Activated naive CD4-positive, alpha-beta T cell (primary cell): ENCODE results near the gene CDCA8.

Experiments
- DNase-seq, 4 experiments: peaks; one replicate each; lab custom pipeline; 2025; lab: John Stamatoyannopoulos, UW

The CDCA8 gene

DNA sequence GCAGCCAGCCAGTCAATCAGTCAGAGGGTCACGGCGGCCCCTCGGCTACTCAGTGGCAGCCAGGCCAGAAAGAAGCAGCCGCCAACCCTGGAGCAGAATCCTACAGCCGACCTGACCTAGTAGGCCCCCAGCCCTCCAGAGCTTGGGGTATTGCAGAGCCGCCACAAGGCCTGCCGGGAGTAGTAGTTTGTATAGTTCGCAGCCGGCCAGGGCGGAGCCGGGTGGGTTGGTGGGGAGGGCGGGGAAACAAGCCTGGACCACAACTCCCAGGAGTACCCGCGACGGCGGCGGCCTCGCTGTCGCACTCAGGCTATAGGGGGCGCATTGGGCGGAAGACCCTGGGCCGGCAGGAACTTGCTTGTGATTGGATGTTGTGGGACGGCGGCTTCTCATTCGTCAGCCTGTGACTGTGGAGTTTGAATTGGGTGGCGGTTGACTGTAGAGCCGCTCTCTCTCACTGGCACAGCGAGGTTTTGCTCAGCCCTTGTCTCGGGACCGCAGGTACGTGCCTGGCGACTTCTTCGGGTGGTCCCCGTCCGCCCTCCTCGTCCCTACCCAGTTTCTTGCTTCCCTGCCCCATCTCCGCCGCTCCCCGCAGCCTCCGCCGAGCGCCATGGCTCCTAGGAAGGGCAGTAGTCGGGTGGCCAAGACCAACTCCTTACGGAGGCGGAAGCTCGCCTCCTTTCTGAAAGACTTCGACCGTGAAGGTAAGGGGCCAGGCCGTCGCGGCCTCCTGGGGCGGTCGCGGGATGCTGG lies at the start of gene CDCA8:
CDCA8 (plus strand) TSS at position 439 of the 756 bp plus-strand sequence; CDS start at position 614, 175 bp downstream.
- DNase-seq, result peak; percentile 95 to 98 (median 98)

DNA sequence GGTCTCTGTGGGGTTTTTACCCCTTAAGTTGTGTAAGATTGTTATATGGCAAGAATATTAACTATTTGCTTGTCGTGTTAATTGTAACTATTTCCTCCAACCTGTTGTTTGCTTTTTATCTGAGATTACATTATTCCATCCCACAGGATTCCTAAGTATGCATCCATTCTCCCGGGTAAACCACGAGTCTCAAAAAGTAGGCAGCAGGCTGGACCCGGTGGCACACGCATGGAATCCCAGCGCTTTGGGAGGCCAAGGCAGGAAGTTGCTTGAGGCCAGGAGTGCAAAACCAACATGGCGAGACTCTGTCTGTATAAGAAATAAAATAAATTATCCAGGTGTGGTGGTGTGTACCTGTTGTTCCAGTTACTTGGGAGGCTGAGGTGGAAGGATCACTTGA lies 45.0 kb upstream of the CDCA8 start:
- DNase-seq, result no peak

DNA sequence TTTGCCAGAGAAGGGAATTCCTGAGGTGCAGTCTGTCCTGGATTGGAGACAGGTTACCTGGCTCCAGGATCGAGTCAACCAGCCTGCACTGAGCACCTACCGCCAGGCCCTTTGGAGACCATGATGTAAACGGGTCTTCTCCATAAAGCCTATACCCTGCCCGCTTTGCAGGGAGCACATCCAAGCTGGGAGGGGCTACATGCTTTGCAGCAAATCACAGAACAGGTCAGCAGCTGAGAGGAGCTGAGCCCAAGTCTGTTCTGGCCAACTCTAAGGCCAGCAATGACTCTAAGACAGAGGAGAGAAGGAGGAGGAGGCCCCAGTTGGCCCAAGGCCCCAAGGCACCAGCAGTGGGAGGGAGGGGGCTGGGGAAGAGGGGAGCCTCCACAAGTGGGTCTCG lies 42.1 kb upstream of the CDCA8 start:
- DNase-seq, result no peak

DNA sequence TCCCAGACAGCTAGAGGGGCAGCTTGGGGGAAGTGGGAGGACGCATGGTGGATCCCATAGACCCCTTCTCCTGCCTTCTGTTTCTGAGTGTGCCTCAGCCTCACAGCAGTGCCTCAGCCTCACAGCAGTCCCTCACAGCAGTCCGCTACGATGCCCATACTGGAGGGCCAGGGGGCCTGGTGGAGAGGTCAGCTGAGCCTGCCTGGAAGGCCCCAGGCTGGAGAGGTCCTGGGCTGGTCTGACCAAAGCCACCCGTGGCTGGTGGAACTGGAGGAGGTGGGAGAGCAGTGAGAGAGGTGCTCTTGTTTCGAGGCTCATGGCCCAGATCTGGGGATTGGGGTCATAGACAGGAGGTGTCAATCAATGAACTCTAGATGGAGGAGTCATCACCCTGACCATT lies 41.6 kb upstream of the CDCA8 start:
- no peak for DNase-seq

DNA sequence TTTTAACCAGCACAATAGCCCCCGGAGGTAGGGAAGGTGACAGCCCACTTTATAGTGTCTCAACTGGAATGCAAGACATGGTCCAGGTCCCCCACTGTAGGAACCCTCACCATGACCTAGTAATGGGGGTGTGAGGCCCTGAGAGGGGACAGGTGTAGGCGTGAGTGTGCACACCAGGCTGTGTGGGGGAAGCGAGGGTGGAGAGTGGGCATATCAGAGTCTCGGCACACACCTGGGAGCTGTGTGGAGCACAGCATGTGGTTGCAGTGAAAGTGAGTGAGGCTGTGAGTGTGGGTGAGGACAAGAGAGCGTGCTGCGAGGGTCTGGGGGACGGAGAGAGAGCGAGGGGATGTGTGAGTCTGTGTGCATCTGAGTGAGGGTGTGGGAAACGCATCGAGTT lies 40.5 kb upstream of the CDCA8 start:
- no peak for DNase-seq

GRCh38 chr1:37652976-37653375 lies 39.3 kb upstream of the CDCA8 start:
- no peak for DNase-seq

GRCh38 chr1:37653906-37654305 lies 38.4 kb upstream of the CDCA8 start:
- DNase-seq, result no peak

- DNase-seq, result no peak
These were observed 37.0 kb upstream of the CDCA8 start for GRCh38 chr1:37655274-37655673.

GRCh38 chr1:37656026-37656425 lies 36.3 kb upstream of the CDCA8 start:
- DNase-seq, result no peak

DNA sequence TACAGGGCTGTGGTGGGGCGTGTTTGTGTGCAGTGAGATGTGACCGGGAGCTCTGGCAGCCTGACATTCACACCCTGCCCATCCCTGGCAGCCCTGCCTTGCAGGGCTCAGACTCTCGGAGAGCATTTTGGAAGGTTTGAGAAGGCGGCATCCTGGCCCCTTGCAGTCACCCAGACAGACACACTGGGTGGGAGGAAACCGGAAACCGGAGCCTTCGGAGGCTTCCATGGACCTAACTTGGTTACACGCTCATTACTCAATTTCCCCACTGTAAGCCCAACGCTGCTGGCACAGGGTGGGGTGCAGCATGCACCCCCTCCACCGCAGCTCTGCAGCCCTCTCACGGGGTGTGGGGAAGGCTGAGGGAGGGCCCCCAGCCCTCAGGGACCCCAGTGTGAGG lies 35.4 kb upstream of the CDCA8 start:
- no peak for DNase-seq

DNA sequence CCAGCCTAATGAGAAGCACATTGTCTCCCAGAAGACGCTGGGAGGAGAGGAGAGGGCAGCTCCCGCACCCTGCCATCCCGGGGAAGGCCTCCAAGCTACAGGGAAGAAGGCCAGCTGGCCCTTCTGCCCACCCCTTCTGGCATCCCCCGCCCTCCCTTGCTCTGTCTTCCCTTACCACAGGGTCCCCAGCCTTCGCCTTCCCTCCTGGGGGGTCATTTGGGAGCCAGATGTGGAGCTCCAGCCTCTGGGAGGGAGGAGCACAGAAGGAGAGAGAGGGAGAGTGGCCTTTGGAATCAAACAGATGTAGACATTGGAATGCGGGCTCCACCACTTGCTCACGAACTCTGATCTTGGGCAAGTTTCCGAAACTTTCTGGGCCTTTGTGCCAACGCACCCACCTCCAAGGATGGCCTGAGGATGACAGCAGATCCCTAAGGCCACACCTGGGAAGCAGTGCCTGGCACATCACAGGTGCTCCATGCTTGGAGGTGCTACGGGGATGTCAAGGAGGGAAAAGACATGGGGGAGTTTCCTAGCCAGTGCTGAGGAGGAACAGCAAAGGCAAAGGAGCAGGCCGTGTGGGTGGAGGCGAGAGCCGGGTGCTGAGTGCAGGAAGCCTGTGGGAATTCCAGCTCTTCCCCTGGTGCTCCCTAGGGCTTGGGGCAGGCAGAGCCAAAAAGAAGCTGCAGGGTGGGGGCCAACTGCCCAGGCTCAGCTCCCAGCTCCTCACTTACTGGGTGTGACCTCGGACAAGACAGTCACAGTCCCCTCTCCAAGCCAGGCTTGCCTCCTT lies 34.5 kb upstream of the CDCA8 start:
- no peak for DNase-seq

- no peak for DNase-seq
These were observed 33.8 kb upstream of the CDCA8 start for GRCh38 chr1:37658486-37658885.

GRCh38 chr1:37660664-37661063 lies 31.7 kb upstream of the CDCA8 start:
- no peak for DNase-seq

GRCh38 chr1:37661401-37661800 lies 30.9 kb upstream of the CDCA8 start:
- no peak for DNase-seq

- DNase-seq, result no peak
These were observed 30.1 kb upstream of the CDCA8 start for GRCh38 chr1:37662031-37662755.

DNA sequence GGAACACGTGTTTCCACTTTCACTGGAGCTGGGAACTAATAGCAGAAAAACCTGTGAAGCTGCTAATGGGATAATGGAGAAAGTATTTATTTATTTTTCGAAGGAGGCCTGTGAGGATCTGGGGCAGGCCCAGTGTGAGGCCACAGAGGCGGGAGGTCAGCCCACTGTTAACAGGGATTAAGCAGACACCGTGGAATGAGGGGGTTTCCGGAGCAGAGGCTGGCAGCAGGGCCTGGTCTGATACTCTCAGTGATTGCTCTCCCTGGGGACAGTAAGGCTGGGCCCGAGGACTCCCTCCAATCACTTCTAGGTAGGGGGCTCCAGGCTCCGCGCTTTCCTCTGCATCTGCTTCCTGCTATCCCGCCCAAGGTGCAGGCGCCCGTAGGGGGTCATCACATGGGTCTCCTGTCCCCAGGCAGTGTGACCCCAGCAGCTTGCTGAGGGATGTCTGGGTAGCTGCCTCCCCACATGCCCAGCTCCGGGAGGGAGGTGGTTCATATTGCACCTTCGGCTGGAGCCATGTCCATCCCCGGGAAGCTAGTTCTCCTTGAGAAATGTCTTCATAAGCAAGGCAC lies 28.8 kb upstream of the CDCA8 start:
- DNase-seq, result no peak

- DNase-seq, result no peak
These were observed 26.0 kb upstream of the CDCA8 start for GRCh38 chr1:37666241-37666867.

DNA sequence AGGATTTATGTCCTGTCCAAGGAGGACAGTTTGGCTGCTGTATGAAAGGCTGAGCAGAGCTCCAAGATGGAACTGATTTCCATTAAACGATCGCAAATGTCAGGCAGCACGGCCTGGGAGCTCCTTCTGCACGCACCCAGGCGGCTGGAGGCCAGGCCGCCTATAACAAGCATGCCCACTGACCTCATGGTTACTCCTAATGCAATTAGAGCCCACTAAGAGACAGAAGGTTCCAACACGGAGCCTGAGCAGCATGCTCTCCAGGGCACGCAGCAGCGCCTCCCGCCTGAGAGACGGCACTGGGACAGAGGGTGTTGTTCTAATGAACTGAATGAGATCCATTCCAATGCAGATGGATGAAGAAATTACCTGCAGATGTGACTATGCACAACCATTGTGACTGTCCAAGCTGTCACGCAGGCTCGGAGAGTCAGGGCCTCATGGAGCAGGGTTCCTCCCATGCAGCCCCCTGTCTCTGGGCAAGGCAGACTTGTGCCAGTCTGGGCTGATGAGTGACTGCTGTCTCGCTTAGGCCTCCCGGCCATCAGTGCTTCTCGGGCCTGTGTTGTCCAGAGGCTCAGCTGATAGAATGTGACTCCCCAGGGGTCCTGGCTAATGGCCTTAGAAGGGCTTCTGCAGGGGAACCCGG lies 25.2 kb upstream of the CDCA8 start:
- DNase-seq, result no peak

GRCh38 chr1:37670133-37670532 lies 22.2 kb upstream of the CDCA8 start:
- DNase-seq, result no peak

GRCh38 chr1:37671261-37671660 lies 21.1 kb upstream of the CDCA8 start:
- no peak for DNase-seq

DNA sequence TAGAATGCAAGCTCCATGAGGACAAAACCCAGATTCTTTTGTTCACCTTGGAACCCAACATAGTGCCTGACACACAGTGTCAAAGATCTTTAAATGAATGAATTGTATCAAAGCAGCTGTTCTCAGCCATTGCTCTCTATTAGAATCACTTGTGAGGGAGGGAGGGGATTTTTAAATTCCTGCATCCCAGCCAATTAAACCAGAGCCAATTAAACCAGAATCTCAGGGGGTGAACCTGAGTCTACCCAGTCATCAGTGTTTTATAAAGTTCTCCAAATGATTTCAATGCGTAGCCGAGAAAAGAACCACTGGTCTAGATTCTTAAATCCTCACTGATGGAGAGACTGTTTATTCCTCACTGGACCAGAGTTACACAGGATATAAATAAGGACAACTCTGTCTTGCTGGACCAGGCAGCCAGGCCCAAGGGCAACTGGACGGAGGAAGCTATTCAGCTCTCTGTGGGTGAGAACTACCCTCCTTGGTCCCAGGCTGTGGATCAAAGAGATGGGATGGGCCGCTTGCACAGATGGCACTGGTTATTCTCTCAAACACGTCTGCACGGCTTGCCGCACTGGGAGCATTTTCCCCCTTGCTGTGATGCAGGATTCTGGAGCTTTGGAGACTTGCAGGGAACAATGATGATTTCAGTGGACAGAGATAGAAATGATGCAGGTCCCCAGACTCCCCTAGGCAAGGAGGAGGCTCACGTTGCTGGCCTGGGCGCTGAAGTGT lies 20.0 kb upstream of the CDCA8 start:
- no peak for DNase-seq
